SKM-1 (cell line): ENCODE results near the gene OLIG1.
A peak's percentile ranks its signal among the peaks of the same experiment; 100 is the strongest.

Experiments used
- DNase-seq: peaks from one replicate; lab custom pipeline; 2025; ENCODE audit not compliant: unreplicated experiment; lab: John Stamatoyannopoulos, UW

OLIG1 gene

DNA sequence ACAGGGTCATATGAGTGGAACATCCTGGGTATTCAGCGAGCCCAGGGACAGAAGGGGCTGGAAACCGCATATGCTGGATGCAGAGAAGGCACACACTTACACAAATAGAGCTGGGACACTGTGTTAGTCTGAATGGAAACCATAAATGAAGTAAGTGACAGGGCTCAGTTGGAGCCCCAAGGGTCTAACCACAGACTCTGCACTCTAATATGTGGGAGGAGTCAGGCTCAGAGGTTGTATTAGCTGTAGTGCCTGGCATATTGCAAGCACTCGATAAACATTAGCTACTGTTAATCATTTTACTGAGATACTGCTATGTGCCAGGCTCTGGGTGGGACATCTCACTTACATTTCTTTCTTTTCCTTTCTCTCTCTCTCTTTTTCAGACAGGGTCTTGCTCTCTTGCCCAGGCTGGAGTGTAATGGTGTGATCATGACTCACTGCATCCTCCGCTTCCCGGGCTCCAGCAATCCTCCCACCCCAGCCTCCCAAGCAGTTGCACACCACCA, 6.5 kb upstream of the OLIG1 start:
- no peak for DNase-seq

DNA sequence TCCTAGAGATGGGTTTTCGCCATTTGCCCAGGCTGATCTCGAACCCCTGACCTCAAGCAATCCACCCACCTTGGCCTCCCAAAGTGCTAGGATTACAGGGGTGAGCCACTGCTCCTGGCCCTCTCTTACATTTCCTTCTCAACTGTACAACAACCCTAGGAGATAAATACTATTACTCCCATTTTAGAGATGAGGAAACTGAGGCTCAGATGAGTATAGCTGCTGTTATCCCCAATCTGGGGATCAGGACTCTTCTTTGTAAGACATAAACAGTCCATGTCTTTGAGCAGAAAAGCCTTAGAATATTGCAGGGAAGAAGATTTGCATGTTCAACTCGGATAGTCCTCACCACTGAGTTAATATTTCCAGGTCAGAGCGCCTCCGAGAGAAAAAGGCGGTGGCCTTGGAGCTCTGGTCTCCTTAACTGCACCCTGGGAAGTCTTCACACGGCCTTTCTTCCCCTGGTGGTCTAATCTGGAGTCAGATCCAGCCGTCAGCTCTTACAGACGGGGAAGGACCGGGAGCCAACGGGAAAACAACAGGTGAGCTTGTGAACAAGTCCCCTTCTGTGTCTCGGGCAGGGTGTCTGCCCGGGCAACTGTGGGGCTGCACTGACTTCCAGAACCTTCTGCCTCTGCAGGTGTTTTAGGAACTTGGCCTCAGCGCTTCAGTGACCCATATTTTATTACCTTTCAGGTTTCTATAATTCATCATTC, 5.9 kb upstream of the OLIG1 start:
- no peak for DNase-seq

- DNase-seq = no peak
These were observed 5.1 kb upstream of the OLIG1 start for GRCh38 chr21:33064623-33065390.

- no peak for DNase-seq
These were observed 2.9 kb upstream of the OLIG1 start for GRCh38 chr21:33067043-33067442.

DNA sequence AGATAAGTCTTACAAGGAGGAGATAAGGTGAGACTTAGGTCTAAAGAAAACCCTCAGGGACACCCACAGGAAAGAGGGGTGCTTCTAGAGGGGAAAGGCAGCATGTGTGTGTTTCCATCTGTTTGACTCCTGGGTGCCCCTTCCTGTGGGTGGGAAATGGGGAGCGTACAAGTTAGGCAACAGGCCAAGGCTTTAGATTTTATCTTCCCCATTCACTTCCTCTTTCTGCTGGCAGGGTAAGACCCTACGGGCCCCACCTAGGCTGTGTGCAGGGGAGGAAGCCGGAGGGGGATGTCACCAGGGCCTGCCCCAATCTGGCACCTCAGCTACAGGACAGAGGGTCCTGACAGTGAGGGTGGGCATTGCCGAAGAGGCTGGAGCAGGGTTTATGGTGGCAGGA, 2.5 kb upstream of the OLIG1 start:
- peak; percentile 66 for DNase-seq

DNA sequence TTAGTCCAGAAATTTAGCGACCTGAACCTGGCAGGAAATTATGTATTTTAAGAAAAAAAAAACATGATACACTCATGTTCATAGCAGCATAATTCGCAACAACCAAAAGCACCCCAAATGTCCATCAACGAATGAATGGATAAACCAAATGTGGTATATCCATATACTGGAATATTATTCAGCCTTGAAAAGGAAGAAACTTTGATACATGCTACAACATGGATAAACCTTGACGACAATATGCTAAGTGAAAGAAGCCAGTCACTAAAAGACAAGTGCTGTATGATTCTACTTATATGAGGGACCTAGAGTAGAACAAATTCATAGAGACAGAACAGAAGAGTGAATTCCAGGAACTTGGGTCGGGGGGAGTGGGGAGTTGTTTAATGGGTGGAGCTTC, 698 bp upstream of the OLIG1 start:
- no peak for DNase-seq

- no peak for DNase-seq
These were observed 322 bp upstream of the OLIG1 start for GRCh38 chr21:33069645-33069993.

- no peak for DNase-seq
These were observed 730 bp downstream of the OLIG1 start for GRCh38 chr21:33070744-33070997.

GRCh38 chr21:33070998-33071769, 1.2 kb downstream of the OLIG1 start:
- DNase-seq = no peak

- no peak for DNase-seq
These were observed 1.9 kb downstream of the OLIG1 start for GRCh38 chr21:33071770-33072306.

GRCh38 chr21:33073636-33074035, 3.7 kb downstream of the OLIG1 start:
- no peak for DNase-seq

DNA sequence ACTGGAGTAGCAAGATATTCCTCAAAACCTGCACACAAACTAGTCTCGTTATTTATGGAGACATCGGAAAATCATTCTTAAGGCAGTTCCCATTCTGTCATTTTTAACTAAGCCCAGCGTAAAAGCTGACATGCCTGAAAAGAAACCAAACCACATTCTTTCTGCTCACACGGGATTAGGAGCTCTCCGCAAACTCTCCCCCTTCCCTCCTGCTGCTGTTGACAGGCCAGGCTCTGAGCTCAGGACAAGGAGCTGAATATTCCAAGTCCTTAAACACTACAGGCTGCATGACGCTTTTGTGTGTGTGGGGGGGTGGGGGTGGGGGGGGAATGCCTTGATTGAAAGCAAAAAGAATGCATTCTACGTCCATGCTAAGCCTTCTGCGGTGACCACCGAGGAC, 5.2 kb downstream of the OLIG1 start:
- no peak for DNase-seq

DNA sequence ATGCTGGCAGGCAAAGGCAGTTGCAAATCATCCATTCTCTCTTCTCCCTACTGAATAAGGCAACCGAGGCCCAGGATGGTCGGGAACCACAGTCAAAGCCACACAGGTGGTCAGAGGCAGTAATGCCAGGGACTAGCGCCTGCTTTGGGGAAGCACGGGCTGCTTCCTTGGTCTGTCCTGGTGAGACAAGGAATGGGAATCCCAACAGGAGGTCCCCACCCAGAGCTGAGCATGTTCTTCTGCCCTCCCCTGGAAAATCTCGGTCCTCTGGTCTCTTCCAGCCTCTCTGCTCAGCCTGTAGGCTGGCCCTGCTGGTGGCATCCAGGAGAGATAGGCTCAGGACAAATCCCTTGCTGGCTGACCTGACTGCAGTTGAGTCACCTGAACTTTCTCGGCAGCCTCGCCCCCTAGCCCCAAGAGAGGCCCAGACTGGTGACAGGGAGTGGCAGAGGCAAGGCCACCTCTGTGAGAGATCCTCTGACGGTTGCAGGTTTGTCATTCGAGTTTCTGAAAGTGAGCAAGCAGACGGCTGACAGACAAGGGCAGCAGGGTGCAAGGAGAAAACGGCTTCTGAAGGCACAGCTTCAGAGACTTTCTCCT, 5.8 kb downstream of the OLIG1 start:
- no peak for DNase-seq

- DNase-seq = no peak
These were observed 6.8 kb downstream of the OLIG1 start for GRCh38 chr21:33076600-33077329.

DNA sequence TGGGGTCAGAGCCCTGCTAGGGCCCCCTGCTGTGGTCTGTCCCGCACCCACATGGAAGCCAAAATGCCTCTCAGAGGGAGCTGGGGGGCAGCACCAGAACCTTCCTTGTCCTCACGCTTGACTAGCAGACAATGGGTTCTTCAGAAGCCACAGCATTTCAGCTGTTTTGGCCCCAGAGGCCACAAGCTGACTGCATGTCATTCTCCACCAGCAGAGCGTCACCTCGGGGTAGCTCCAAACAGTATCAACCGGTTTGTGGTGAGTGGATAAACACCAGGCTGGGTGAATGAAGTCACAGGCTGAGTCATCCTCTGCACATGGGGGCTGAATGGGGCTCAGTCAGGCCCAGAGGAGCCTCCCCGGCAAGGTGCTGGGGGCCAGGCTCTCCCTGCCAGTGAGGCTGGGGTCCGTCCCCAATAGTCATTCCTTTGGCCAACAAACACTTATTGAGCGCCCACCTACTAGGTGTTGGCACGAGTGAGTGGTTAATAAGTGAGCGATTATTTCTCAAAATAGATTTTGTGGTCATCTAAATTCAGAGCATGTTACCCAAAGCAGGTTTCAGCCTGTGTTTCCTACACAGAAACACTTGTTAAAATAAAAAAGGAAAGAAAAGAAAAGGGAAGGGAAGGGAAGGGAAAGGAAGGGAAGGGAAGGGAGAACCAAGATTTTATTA, 9.1 kb downstream of the OLIG1 start:
- DNase-seq = peak; percentile 58

DNA sequence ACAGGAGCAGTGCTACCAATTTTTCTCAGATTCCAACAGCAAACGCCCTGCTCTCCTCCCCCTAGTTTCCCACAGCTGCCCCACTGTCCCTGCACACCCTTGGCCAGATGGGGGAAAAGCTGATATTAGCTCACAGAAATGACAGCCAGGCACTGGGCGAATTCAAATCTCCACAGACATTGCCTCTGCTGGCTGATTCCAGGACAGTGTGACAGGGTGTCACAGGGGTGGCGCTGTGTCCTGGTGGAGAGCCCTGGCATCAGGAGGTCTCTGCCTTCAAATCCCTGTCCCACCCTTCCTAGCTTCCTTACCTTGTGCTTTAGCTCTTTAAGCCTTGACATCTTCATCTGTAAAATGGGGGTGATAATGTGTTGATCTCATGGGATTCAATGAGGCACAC, 10.4 kb downstream of the OLIG1 start:
- DNase-seq = no peak

- no peak for DNase-seq
These were observed 10.8 kb downstream of the OLIG1 start for GRCh38 chr21:33080776-33081175.

GRCh38 chr21:33088384-33088783, 18.4 kb downstream of the OLIG1 start:
- no peak for DNase-seq

DNA sequence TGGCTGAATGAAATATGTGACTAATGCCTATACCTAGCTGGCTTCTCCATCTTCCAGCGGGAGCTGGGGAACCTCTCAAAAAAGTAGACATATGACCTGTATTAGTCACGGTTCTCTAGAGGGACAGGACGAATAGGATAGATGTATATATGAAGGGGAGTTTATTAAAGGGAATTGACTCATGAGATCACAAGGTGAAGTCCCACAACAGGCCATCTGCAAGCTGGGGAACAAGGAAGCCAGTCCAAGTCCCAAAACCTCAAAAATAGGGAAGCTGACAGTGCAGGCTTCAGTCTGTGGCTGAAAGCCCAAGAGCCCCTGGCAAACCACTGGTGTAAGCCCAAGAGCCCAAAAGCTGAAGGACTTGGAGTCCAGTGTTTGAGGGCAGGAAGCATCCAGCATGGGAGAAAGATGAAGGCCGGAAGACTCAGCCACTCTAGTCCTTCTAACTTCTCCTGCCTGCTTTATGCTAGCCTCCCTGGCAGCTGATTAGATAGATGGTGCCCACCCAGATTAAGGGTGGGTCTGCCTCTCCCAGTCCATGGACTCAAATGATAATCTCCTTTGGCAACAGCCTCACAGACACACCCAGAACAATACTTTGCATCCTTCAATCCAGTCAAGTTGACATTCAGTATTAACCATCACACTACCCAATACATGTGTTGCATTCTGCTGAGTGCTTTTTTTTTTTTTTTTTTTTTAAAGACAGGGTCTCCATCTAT, 19.6 kb downstream of the OLIG1 start:
- peak; percentile 34 for DNase-seq

- no peak for DNase-seq
These were observed 26.5 kb downstream of the OLIG1 start for GRCh38 chr21:33096426-33096825.
